Skin of body (tissue), 1 donor: ENCODE results near the gene IFRD2. TPM values are rescaled to one million over a fixed set of nuclear protein-coding genes. Genes with fewer than 3 reads are reported as not detected.

ENCODE experiments used
- total RNA-seq: library from RNA; depleted of rRNA; stranded (reverse); fragments of >200 nt; gene quantifications from one replicate; pipeline ENCODE4 v1.2.3, GENCODE V29; 2014

Gene IFRD2
- total RNA-seq, 1 donor from 2014 or later = 32.7 TPM

Other genes with a start within 250 kb of the IFRD2 start
- 247 TPM for gene RBM5, start 203.5 kb downstream of the IFRD2 start, total RNA-seq
- gene SEMA3F, start 137.1 kb downstream of the IFRD2 start, total RNA-seq = 23.3 TPM
- 0.20 TPM for gene GNAT1, start 100.8 kb downstream of the IFRD2 start, total RNA-seq
- 0.79 TPM for gene SLC38A3, start 87.2 kb downstream of the IFRD2 start, total RNA-seq
- 102 TPM for gene GNAI2, start 56.2 kb downstream of the IFRD2 start, total RNA-seq
- 21.8 TPM for gene SEMA3B, start 23.3 kb downstream of the IFRD2 start, total RNA-seq
- 2.7 TPM for gene LSMEM2, start 13.3 kb downstream of the IFRD2 start, total RNA-seq
- 2.7 TPM for gene HYAL3, start 7.0 kb upstream of the IFRD2 start, total RNA-seq
- gene NAA80, start 7.0 kb upstream of the IFRD2 start, total RNA-seq = 2.2 TPM
- 1.1 TPM for gene HYAL1, start 11.1 kb upstream of the IFRD2 start, total RNA-seq
- 28.6 TPM for gene HYAL2, start 30.3 kb upstream of the IFRD2 start, total RNA-seq
- gene TUSC2, start 35.8 kb upstream of the IFRD2 start, total RNA-seq = 5.8 TPM
- 28.6 TPM for gene RASSF1, start 48.4 kb upstream of the IFRD2 start, total RNA-seq
- gene ZMYND10, start 53.3 kb upstream of the IFRD2 start, total RNA-seq = 0.89 TPM
- gene NPRL2, start 58.3 kb upstream of the IFRD2 start, total RNA-seq = 13.6 TPM
- 12.2 TPM for gene CYB561D2, start 58.4 kb upstream of the IFRD2 start, total RNA-seq
- gene TMEM115, start 67.1 kb upstream of the IFRD2 start, total RNA-seq = 18.9 TPM
- gene CACNA2D2, start 211.2 kb upstream of the IFRD2 start, total RNA-seq = 1.4 TPM